GM12874 (cell line): ENCODE results near the gene SULF2.
A peak's percentile ranks its signal among the peaks of the same experiment; 100 is the strongest.

Experiments used
- CTCF ChIP-seq: IDR thresholded peaks from 2 replicates; pipeline ENCODE4 v1.5.1; 2011; ENCODE audit warnings: low read depth, mild to moderate bottlenecking, control low read depth, low read length, moderate library complexity; ENCODE audit not compliant: insufficient read depth

The SULF2 gene

DNA sequence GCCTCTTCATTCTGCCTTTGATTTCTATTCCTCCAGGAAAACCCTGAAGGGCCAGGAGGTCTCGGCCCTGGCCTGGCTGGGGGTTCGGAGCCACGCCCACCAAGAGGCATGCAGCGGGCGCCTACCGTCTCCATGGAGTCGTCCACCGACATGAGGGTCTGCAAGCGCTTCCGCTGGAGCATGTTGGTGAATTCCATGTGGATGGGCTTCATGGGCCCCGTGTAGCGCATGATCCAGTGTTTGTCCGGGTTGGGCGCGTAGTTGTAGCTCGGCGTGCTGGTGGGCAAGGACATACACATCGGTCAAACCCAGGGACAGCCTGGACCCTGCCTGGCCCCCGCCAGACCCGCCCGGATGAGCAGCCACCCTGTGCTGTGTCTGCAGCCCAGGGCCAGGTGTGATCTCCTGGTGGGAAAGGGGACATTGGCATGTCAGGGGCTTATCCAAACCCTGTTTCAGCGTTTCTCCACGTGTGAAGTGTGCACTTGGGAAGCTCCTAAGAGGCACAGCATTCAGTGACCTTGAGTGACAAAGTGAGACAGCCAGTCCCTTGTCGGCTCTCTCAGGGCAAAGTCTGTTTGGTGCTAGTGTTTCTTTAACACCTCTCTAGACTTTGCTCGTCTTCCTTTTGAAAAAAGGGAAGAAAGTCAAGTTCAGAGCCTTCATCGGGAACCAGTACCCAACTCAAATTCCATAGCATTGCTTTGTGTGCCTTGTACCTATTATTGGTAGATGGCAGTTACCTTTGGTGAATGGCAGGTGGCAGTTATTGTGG lies 100.8 kb downstream of the SULF2 start:
- no peak for TF ChIP-seq CTCF

DNA sequence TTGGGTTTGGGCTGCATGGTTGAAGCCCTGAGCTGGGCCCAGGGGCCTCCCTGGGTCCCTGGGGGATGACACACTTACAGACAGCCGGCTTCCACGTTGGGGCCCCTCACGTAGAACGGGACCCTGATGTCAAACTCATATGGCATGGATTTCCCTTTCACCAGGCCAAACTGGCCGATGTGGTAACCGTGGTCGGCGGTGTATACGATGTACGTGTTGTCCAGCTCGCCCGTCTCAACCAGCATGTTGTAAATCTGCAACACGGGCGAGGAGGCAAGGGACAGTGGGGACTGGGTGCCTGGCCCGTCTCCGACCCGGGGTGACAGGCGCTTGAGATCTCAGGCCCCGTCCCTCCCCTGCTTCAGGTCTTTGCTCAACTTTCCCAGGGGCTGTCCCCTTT lies 102.4 kb downstream of the SULF2 start:
- TF ChIP-seq CTCF = no peak

DNA sequence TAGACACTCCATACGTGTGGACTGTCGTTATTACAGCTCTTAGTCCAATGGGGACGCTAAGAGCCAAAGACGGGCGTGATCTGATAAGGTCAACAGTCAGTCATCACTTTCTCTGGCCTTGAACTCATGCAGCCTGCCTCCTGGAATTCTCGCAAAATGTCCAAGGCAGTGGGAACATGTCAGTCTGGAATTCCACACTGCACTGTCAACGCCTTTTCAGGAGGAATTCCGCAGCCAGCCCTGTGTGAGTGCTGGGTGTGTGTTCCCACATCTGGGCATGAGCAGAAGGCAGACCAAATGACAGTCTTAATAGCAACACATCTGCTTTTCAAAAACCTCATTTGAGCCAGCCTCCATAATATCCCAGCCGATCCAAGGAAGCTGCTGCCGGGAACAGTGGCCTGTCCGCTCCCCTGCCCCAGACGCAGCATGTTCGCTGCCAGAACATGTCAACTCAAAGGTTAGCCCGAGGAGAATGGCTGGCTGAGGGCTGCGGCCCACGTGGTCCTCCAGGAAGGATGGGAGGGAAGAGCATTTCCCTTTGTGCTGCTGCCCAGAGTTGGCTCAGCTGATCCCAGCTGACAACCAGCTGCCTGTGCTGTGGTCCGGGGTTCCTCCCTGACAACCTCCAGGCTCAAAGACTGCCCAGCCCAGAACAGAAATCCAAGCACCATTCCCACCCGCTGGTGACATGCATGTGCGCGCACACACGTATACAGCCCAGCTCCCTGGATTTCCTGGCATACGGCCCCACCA lies 103.1 kb downstream of the SULF2 start:
- no peak for TF ChIP-seq CTCF

- TF ChIP-seq CTCF = no peak
Observed at GRCh38 chr20:47680804-47681529, 104.3 kb downstream of the SULF2 start.

GRCh38 chr20:47679462-47679861 lies 105.8 kb downstream of the SULF2 start:
- no peak for TF ChIP-seq CTCF

DNA sequence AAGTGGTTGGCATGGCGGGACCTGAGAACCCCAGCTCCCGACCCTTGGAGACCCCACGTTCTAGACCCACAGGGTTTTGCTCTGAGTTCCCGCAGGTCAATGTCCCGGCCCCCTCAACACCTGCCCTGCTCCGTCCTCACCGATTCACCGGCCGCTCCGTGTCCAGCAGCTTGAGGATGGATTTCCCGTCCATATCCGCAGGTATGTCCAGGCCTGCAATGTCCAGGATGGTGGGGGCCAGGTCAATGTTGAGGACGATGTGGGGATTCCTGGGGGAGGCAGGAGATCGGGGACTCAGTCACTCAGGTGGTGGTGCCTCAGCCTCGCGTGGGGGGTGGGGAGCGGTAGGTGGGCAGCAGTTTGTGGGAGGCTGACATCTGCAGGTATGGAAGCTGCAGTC lies 106.7 kb downstream of the SULF2 start:
- TF ChIP-seq CTCF = no peak

GRCh38 chr20:47677635-47678453 lies 107.4 kb downstream of the SULF2 start:
- TF ChIP-seq CTCF = peak; percentile 97
